Mesenchymal stem cell (in vitro differentiated cells and primary cell): ENCODE results near the gene ARID3B.

Source experiments
- DNase-seq: peaks from one replicate; pipeline ENCODE4 v3.0.0-alpha.2; 2013
- H2AFZ ChIP-seq: one replicate; pipeline ENCODE4 v1.6.1; 2013; ENCODE audit warnings: low read depth, mild to moderate bottlenecking, control low read depth, inconsistent platforms, low read length, moderate library complexity
- H2AK5ac ChIP-seq: 2 replicates; pipeline ENCODE4 v1.6.1; 2013; ENCODE audit warnings: low read length, moderate library complexity, mild to moderate bottlenecking, inconsistent platforms; ENCODE audit not compliant: severe bottlenecking
- H2BK120ac ChIP-seq: one replicate; pipeline ENCODE4 v1.6.1; 2013; ENCODE audit warnings: low read depth, mild to moderate bottlenecking, inconsistent platforms, low read length, moderate library complexity
- H2BK12ac ChIP-seq, 2 experiments: one replicate each; pipeline ENCODE4 v1.6.1; 2013; ENCODE audit warnings: inconsistent platforms in 2 of 2, low read length in 2 of 2, mild to moderate bottlenecking in 2 of 2, moderate library complexity in 2 of 2, control low read depth in 1 of 2
- H2BK15ac ChIP-seq: one replicate; pipeline ENCODE4 v1.6.1; 2013; ENCODE audit warnings: mild to moderate bottlenecking, low read depth, inconsistent platforms; ENCODE audit not compliant: poor library complexity, severe bottlenecking
- H2BK5ac ChIP-seq: 2 replicates; pipeline ENCODE4 v1.6.1; 2013; ENCODE audit warnings: low read depth, mild to moderate bottlenecking, low read length, control low read depth, inconsistent platforms; ENCODE audit not compliant: poor library complexity, severe bottlenecking
- H3K14ac ChIP-seq, 2 experiments: one replicate each; pipeline ENCODE4 v1.6.1; 2013; ENCODE audit warnings: inconsistent platforms in 2 of 2, low read length in 2 of 2, control low read depth in 1 of 2, mild to moderate bottlenecking in 1 of 2, moderate library complexity in 1 of 2
- H3K18ac ChIP-seq, 2 experiments: one replicate each; pipeline ENCODE4 v1.6.1; 2013; ENCODE audit warnings: inconsistent platforms in 2 of 2, low read length in 2 of 2, control low read depth in 1 of 2, low read depth in 1 of 2, mild to moderate bottlenecking in 1 of 2
- H3K23ac ChIP-seq, 2 experiments: one replicate each; pipeline ENCODE4 v1.6.1; 2013; ENCODE audit warnings: inconsistent platforms in 2 of 2, low read length in 2 of 2, mild to moderate bottlenecking in 2 of 2, moderate library complexity in 2 of 2, control low read depth in 1 of 2
- H3K27ac ChIP-seq: 2 replicates; pipeline ENCODE4 v1.5.1; 2013; ENCODE audit warnings: mild to moderate bottlenecking, moderate library complexity, low read length, control low read depth, inconsistent platforms; ENCODE audit not compliant: poor library complexity, severe bottlenecking
- H3K27me3 ChIP-seq, 2 experiments: 2 replicates each; pipeline versions ENCODE4 v1.6.1 to v1.7.0; 2013; ENCODE audit warnings: low read length in 2 of 2, mild to moderate bottlenecking in 2 of 2, moderate library complexity in 2 of 2, control low read depth in 1 of 2, inconsistent platforms in 1 of 2; ENCODE audit not compliant: control insufficient read depth in 1 of 2, insufficient read depth in 1 of 2
- H3K36me3 ChIP-seq, 2 experiments: 2 replicates each; pipeline versions ENCODE4 v1.6.1 to v1.7.0; 2013; ENCODE audit warnings: low read length in 2 of 2, control low read depth in 1 of 2, inconsistent platforms in 1 of 2, low read depth in 1 of 2, mild to moderate bottlenecking in 1 of 2; ENCODE audit not compliant: insufficient read depth in 2 of 2, control insufficient read depth in 1 of 2
- H3K4ac ChIP-seq, 2 experiments: one replicate each; pipeline ENCODE4 v1.6.1; 2013; ENCODE audit warnings: inconsistent platforms in 2 of 2, low read length in 2 of 2, mild to moderate bottlenecking in 2 of 2, moderate library complexity in 2 of 2, control low read depth in 1 of 2, low read depth in 1 of 2
- H3K4me1 ChIP-seq: 2 replicates; pipeline ENCODE4 v1.6.1; 2013; ENCODE audit warnings: low read depth, low read length, control low read depth; ENCODE audit not compliant: control insufficient read depth, insufficient read depth
- H3K4me2 ChIP-seq: 2 replicates; pipeline ENCODE4 v1.6.1; 2013; ENCODE audit warnings: low read length, mild to moderate bottlenecking, inconsistent platforms; ENCODE audit not compliant: poor library complexity, severe bottlenecking
- H3K4me3 ChIP-seq, 2 experiments: 2 replicates each; pipeline versions ENCODE4 v1.5.1 to v1.7.0; 2013; ENCODE audit warnings: low read length in 2 of 2, mild to moderate bottlenecking in 2 of 2, control low read depth in 1 of 2, low read depth in 1 of 2; ENCODE audit not compliant: insufficient read depth in 1 of 2
- H3K79me1 ChIP-seq: replicated peaks from 2 replicates; pipeline ENCODE4 v1.6.1; 2013; ENCODE audit warnings: mild to moderate bottlenecking, control low read depth, low read length, inconsistent platforms; ENCODE audit not compliant: poor library complexity, severe bottlenecking
- H3K9ac ChIP-seq: 2 replicates; pipeline ENCODE4 v1.7.0; 2013; ENCODE audit warnings: mild to moderate bottlenecking, low read length, moderate library complexity
- H3K9me3 ChIP-seq: 2 replicates; pipeline ENCODE4 v1.7.0; 2013; ENCODE audit warnings: mild to moderate bottlenecking, low read length; ENCODE audit not compliant: control insufficient read depth
- H4K8ac ChIP-seq: one replicate; pipeline ENCODE4 v1.6.1; 2013; ENCODE audit warnings: inconsistent platforms, mild to moderate bottlenecking, low read length, moderate library complexity
- H4K91ac ChIP-seq: one replicate; pipeline ENCODE4 v1.6.1; 2013; ENCODE audit warnings: mild to moderate bottlenecking, low read length, inconsistent platforms
- WGBS: methylation state at CpG from one replicate; pipeline ENCODE4 v1.1.7; 2013; ENCODE audit warnings: mixed read lengths; 5-methylcytosine and 5-hydroxymethylcytosine counted together

Gene ARID3B

GRCh38 chr15:74616996-74617395 is 76.0 kb downstream of the ARID3B start:
- no peak overlapping the region for H3K4ac ChIP-seq
- H3K9me3 ChIP-seq = no peaks in the 10 kb centered on the region
- H3K9ac ChIP-seq = peak overlapping the region; percentile 100
- H2BK5ac ChIP-seq = no peak overlapping the region
- H2BK12ac ChIP-seq = no peak overlapping the region
- no peak overlapping the region for H2AFZ ChIP-seq
- no peak overlapping the region for H3K14ac ChIP-seq
- no peak for DNase-seq
- no peak overlapping the region for H3K23ac ChIP-seq
- peaks cover 2 to 12% of the 10 kb centered on the region in 2 experiments for H3K27me3 ChIP-seq
- no peak overlapping the region for H2AK5ac ChIP-seq
- no peak overlapping the region for H2BK120ac ChIP-seq
- peak overlapping the region in 1 of 2 experiments; percentile 99 for H3K4me3 ChIP-seq
- H3K79me1 ChIP-seq = peaks cover 17% of the 10 kb centered on the region
- H2BK15ac ChIP-seq = no peak overlapping the region
- H4K8ac ChIP-seq = no peak overlapping the region
- H3K36me3 ChIP-seq = peaks cover 31 to 40% of the 10 kb centered on the region in 2 experiments
- H3K27ac ChIP-seq = no peak overlapping the region
- no peak overlapping the region for H4K91ac ChIP-seq
- peaks cover 15% of the 10 kb centered on the region for H3K4me1 ChIP-seq
- H3K18ac ChIP-seq = no peak overlapping the region
- peak overlapping the region; percentile 81 for H3K4me2 ChIP-seq

GRCh38 chr15:74618841-74619596 is 78.0 kb downstream of the ARID3B start:
- Histone ChIP-seq H3K4me2 (no peak overlapping the region), H3K4ac (no peak overlapping the region), H2BK15ac (no peak overlapping the region), H4K8ac (no peak overlapping the region), H3K36me3 (peaks cover 51 to 60% of the 10 kb centered on the region in 2 experiments), H3K4me3 (no peak overlapping the region), H3K18ac (no peak overlapping the region), H2AFZ (no peak overlapping the region), H2BK5ac (no peak overlapping the region), H4K91ac (no peak overlapping the region), H2AK5ac (no peak overlapping the region), H3K27ac (no peak overlapping the region), H3K79me1 (peaks cover 35% of the 10 kb centered on the region), H3K4me1 (peaks cover 15% of the 10 kb centered on the region), H3K9me3 (no peaks in the 10 kb centered on the region), H2BK12ac (no peak overlapping the region), H3K23ac (no peak overlapping the region), H3K14ac (no peak overlapping the region), H2BK120ac (no peak overlapping the region), H3K27me3 (no peaks in the 10 kb centered on the region), H3K9ac (peak overlapping the region; percentile 100)
- WGBS = 93% methylated on average over 12 of the region's 15 CpGs
- DNase-seq = no peak

GRCh38 chr15:74619916-74620635 is 79.1 kb downstream of the ARID3B start:
- H3K4me3 ChIP-seq = no peak overlapping the region
- no peak overlapping the region for H2BK15ac ChIP-seq
- H3K27me3 ChIP-seq = no peaks in the 10 kb centered on the region
- H3K18ac ChIP-seq = no peak overlapping the region
- no peak overlapping the region for H4K8ac ChIP-seq
- no peak overlapping the region for H2BK120ac ChIP-seq
- H3K14ac ChIP-seq = no peak overlapping the region
- H2AFZ ChIP-seq = no peak overlapping the region
- no peak for DNase-seq
- H3K4me2 ChIP-seq = no peak overlapping the region
- no peak overlapping the region for H3K27ac ChIP-seq
- WGBS = 97% methylated on average over 27 of the region's 27 CpGs
- no peak overlapping the region for H3K23ac ChIP-seq
- no peak overlapping the region for H2AK5ac ChIP-seq
- no peak overlapping the region for H2BK12ac ChIP-seq
- peaks cover 44% of the 10 kb centered on the region for H3K79me1 ChIP-seq
- no peak overlapping the region for H2BK5ac ChIP-seq
- peaks cover 15% of the 10 kb centered on the region for H3K4me1 ChIP-seq
- H3K9ac ChIP-seq = no peak overlapping the region
- no peaks in the 10 kb centered on the region for H3K9me3 ChIP-seq
- no peak overlapping the region for H3K4ac ChIP-seq
- peaks cover 62 to 70% of the 10 kb centered on the region in 2 experiments for H3K36me3 ChIP-seq
- peak overlapping the region; percentile 21 for H4K91ac ChIP-seq
